Lower leg skin (tissue), 3 donors: Measurements from ENCODE around the gene FAM131C.

ENCODE experiments used
- POLR2A ChIP-seq, 2 donors: fragments of 450-650 bp; IDR thresholded peaks; one replicate each; pipeline ENCODE4 v1.6.1; 2016 to 2017; ENCODE audit warnings: antibody characterized with exemption in 2 of 2, mild to moderate bottlenecking in 1 of 2, moderate library complexity in 1 of 2
- TF ChIP-seq, protein P1 (sequence below), 3 donors: fragments of 450-650 bp; IDR thresholded peaks; one replicate each; pipeline ENCODE4 v1.5.1; 2016; ENCODE audit warnings: antibody characterized with exemption in 3 of 3, mild to moderate bottlenecking in 3 of 3, moderate library complexity in 2 of 3

DNA sequence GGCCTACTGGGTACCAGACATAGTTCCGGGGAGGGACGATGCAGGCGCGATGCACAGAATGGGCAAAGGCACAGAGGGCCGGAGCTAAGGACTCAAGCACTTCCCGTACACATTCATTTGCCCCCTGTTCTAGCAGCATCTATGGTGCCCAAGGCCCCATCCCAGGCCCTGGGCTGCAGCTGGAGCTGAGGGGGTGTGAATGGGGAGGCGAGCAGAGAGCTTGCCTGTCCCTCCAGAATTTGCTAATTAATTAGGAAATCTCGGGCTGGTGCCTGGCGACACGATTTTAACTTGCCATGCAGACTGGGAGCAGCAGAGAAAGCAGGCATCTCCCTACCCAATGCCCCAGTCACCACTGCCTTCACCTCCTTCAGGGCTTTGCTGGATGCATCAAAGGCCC, 46.5 kb upstream of the FAM131C start:
- TF ChIP-seq POLR2A (IDR thresholded peaks at IDR 0.05), result no peak
- TF ChIP-seq, protein P1, sequence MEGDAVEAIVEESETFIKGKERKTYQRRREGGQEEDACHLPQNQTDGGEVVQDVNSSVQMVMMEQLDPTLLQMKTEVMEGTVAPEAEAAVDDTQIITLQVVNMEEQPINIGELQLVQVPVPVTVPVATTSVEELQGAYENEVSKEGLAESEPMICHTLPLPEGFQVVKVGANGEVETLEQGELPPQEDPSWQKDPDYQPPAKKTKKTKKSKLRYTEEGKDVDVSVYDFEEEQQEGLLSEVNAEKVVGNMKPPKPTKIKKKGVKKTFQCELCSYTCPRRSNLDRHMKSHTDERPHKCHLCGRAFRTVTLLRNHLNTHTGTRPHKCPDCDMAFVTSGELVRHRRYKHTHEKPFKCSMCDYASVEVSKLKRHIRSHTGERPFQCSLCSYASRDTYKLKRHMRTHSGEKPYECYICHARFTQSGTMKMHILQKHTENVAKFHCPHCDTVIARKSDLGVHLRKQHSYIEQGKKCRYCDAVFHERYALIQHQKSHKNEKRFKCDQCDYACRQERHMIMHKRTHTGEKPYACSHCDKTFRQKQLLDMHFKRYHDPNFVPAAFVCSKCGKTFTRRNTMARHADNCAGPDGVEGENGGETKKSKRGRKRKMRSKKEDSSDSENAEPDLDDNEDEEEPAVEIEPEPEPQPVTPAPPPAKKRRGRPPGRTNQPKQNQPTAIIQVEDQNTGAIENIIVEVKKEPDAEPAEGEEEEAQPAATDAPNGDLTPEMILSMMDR (IDR thresholded peaks at IDR 0.05), result no peak
